ENCODE results near the gene BAIAP2L2. TPM values are rescaled to one million over a fixed set of nuclear protein-coding genes. Genes with fewer than 3 reads are reported as not detected.

BAIAP2L2 gene
- total RNA-seq, 1 donor from 2014 or later: 4.5 TPM

GRCh38 chr22:38071421-38072321 lies 38.8 kb downstream of the BAIAP2L2 start:
- Mint-ChIP-seq H3K27me3 (no peaks in the 10 kb centered on the region), H3K4me1 (ENCODE audit: unreplicated experiment) (peaks cover 4% of the 10 kb centered on the region), H3K36me3 (no peaks in the 10 kb centered on the region), H3K27ac (no peak overlapping the region), H3K9me3 (no peaks in the 10 kb centered on the region), H3K4me3 (no peak overlapping the region)
- no peak for DNase-seq (ENCODE audit: extremely low spot score, unreplicated experiment)
- TF ChIP-seq CTCF (conservative IDR thresholded peaks at IDR 0.05): no peak

- Mint-ChIP-seq H3K4me3 (no peak overlapping the region), H3K27ac (no peak overlapping the region), H3K4me1 (ENCODE audit: unreplicated experiment) (peaks cover 4% of the 10 kb centered on the region), H3K9me3 (no peaks in the 10 kb centered on the region), H3K27me3 (no peaks in the 10 kb centered on the region), H3K36me3 (no peaks in the 10 kb centered on the region)
- no peak for DNase-seq (ENCODE audit: extremely low spot score, unreplicated experiment)
- TF ChIP-seq CTCF (conservative IDR thresholded peaks at IDR 0.05): no peak
These were observed 40.1 kb downstream of the BAIAP2L2 start for GRCh38 chr22:38070250-38070921.

GRCh38 chr22:38069372-38070249 lies 40.9 kb downstream of the BAIAP2L2 start:
- no peaks in the 10 kb centered on the region for H3K36me3 Mint-ChIP-seq
- DNase-seq (ENCODE audit: extremely low spot score, unreplicated experiment): no peak
- H3K9me3 Mint-ChIP-seq: no peaks in the 10 kb centered on the region
- no peaks in the 10 kb centered on the region for H3K27me3 Mint-ChIP-seq
- no peak overlapping the region for H3K4me3 Mint-ChIP-seq
- H3K27ac Mint-ChIP-seq: no peak overlapping the region
- peaks cover 4% of the 10 kb centered on the region for H3K4me1 Mint-ChIP-seq (ENCODE audit: unreplicated experiment)
- peak; percentile 75 for TF ChIP-seq CTCF (conservative IDR thresholded peaks at IDR 0.05)

GRCh38 chr22:38068641-38069371 lies 41.7 kb downstream of the BAIAP2L2 start:
- peaks cover 4% of the 10 kb centered on the region for H3K4me1 Mint-ChIP-seq (ENCODE audit: unreplicated experiment)
- no peak overlapping the region for H3K27ac Mint-ChIP-seq
- no peak for DNase-seq (ENCODE audit: extremely low spot score, unreplicated experiment)
- no peaks in the 10 kb centered on the region for H3K9me3 Mint-ChIP-seq
- no peaks in the 10 kb centered on the region for H3K27me3 Mint-ChIP-seq
- H3K4me3 Mint-ChIP-seq: no peak overlapping the region
- no peak for TF ChIP-seq CTCF (conservative IDR thresholded peaks at IDR 0.05)
- no peaks in the 10 kb centered on the region for H3K36me3 Mint-ChIP-seq

Data from type B pancreatic cell (in vitro differentiated cells).